ENCODE data around the gene ZGPAT.

- TF ChIP-seq CTCF (conservative IDR thresholded peaks at IDR 0.05): peak; percentile 67
- no peak for TF ChIP-seq EZH2 (IDR thresholded peaks at IDR 0.05; ENCODE audit: low read depth)
Observed at GRCh38 chr20:63775096-63775978, 67.5 kb downstream of the ZGPAT start.
